Measurements from ENCODE around the gene IL22.

DNA sequence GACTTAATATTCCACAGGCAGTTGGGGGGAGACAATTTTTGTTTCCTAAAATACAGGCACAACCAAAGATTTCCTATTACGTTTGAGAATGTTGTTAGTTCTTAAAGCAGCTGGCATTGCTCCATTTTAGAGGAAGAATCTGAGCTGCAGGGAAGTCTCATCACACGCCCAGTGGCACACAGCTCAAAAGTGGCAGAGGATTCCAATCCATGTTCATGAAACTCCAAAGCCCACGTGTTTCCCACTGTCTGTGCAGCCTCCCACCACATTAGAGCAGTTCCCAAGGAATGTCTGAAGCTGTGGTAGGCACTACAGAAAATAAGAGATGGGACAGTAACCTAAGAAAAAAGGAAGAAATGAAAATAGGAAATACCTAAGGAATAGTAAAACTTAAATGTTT lies 21.7 kb downstream of the IL22 start:
- TF ChIP-seq, protein P1, sequence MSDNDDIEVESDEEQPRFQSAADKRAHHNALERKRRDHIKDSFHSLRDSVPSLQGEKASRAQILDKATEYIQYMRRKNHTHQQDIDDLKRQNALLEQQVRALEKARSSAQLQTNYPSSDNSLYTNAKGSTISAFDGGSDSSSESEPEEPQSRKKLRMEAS (IDR thresholded peaks at IDR 0.05): no peak
- TF ChIP-seq TBP (IDR thresholded peaks at IDR 0.05; ENCODE audit: low read depth, low read length): no peak
- no peak for TF ChIP-seq POLR2A (IDR thresholded peaks at IDR 0.05; ENCODE audit: control extremely low read depth in 1 of 2, low read depth in 2 of 2, low read length in 2 of 2)
